Loucy (cell line): ENCODE results near the gene ING5.
A peak's percentile ranks its signal among the peaks of the same experiment; 100 is the strongest.

ENCODE experiments used
- H2AFZ ChIP-seq: fragments of 200-600 bp; sonication (generic); 2 replicates; pipeline ENCODE4 v1.6.0; 2016; ENCODE audit warnings: antibody characterized with exemption, mild to moderate bottlenecking, low read length, moderate library complexity
- H3F3A ChIP-seq: fragments of 200-600 bp; 2 replicates; pipeline ENCODE4 v1.6.0; 2016; ENCODE audit warnings: antibody characterized with exemption, low read depth, mild to moderate bottlenecking
- H3K27me3 ChIP-seq: fragments of 200-600 bp; sonication (generic); 2 replicates; pipeline ENCODE4 v1.6.1; 2014; ENCODE audit warnings: low read length, mild to moderate bottlenecking; ENCODE audit not compliant: insufficient read depth, poor library complexity, severe bottlenecking
- H3K36me3 ChIP-seq: fragments of 200-600 bp; sonication (generic); 2 replicates; pipeline ENCODE4 v1.6.1; 2016; ENCODE audit warnings: low read length; ENCODE audit not compliant: insufficient read depth
- H3K4me1 ChIP-seq: fragments of 200-600 bp; sonication (generic); 2 replicates; pipeline ENCODE4 v1.5.1; 2014; ENCODE audit warnings: low read length, mild to moderate bottlenecking; ENCODE audit not compliant: insufficient read depth, poor library complexity, severe bottlenecking
- H3K4me2 ChIP-seq: fragments of 200-600 bp; sonication (generic); 2 replicates; pipeline ENCODE4 v1.6.0; 2014; ENCODE audit warnings: antibody characterized with exemption, low read length, low read depth, mild to moderate bottlenecking; ENCODE audit not compliant: poor library complexity, severe bottlenecking
- H3K4me3 ChIP-seq: fragments of 200-600 bp; sonication (generic); 2 replicates; pipeline ENCODE4 v1.5.1; 2014; ENCODE audit warnings: low read length, mild to moderate bottlenecking, mixed read lengths; ENCODE audit not compliant: poor library complexity, severe bottlenecking
- H3K79me2 ChIP-seq: fragments of 200-600 bp; sonication (generic); 2 replicates; pipeline ENCODE4 v1.6.1; 2014; ENCODE audit warnings: low read length; ENCODE audit not compliant: insufficient read depth
- H3K9ac ChIP-seq: fragments of 200-600 bp; sonication (generic); 2 replicates; pipeline ENCODE4 v1.6.0; 2014; ENCODE audit warnings: mild to moderate bottlenecking, low read depth, low read length, moderate library complexity; ENCODE audit not compliant: poor library complexity, severe bottlenecking
- H3K9me2 ChIP-seq: fragments of 200-600 bp; sonication (generic); replicated peaks from 2 replicates; pipeline ENCODE4 v1.6.1; 2016; ENCODE audit warnings: low read depth, low read length, mixed read lengths
- H3K9me3 ChIP-seq: fragments of 200-600 bp; sonication (generic); 2 replicates; pipeline ENCODE4 v1.6.1; 2014; ENCODE audit warnings: mild to moderate bottlenecking, antibody characterized with exemption, low read length, low read depth; ENCODE audit not compliant: insufficient read depth
- H4K20me1 ChIP-seq: fragments of 200-600 bp; sonication (generic); 2 replicates; pipeline ENCODE4 v1.6.0; 2014; ENCODE audit warnings: antibody characterized with exemption, low read length, mild to moderate bottlenecking; ENCODE audit not compliant: insufficient read depth, poor library complexity, severe bottlenecking
- CTCF ChIP-seq: fragments of 200-600 bp; sonication (generic); conservative IDR thresholded peaks from 2 replicates; pipeline ENCODE4 v1.5.1; 2014; ENCODE audit warnings: mild to moderate bottlenecking, antibody characterized with exemption, low read length
- EZH2phosphoT487 ChIP-seq: fragments of 200-600 bp; IDR thresholded peaks from 2 replicates; pipeline ENCODE4 v1.6.1; 2018; ENCODE audit warnings: antibody characterized with exemption, mild to moderate bottlenecking, moderate library complexity, borderline replicate concordance

The ING5 gene

GRCh38 chr2:241690202-241690717 is 11.6 kb upstream of the ING5 start:
- peaks cover 6% of the 10 kb centered on the region for H4K20me1 ChIP-seq
- no peaks in the 10 kb centered on the region for H3K27me3 ChIP-seq
- no peaks in the 10 kb centered on the region for H3K9me2 ChIP-seq
- no peaks in the 10 kb centered on the region for H3F3A ChIP-seq
- H3K9ac ChIP-seq, result peak overlapping the region; percentile 36
- no peaks in the 10 kb centered on the region for H3K36me3 ChIP-seq
- H2AFZ ChIP-seq, result no peak overlapping the region
- no peaks in the 10 kb centered on the region for H3K9me3 ChIP-seq
- no peak for TF ChIP-seq EZH2phosphoT487
- TF ChIP-seq CTCF, result no peak
- H3K4me3 ChIP-seq, result no peak overlapping the region
- H3K4me1 ChIP-seq, result peaks cover 19% of the 10 kb centered on the region
- peak overlapping the region; percentile 97 for H3K4me2 ChIP-seq
- H3K79me2 ChIP-seq, result peaks cover 49% of the 10 kb centered on the region

GRCh38 chr2:241692448-241692847 is 9.4 kb upstream of the ING5 start:
- no peaks in the 10 kb centered on the region for H3K27me3 ChIP-seq
- H3K9ac ChIP-seq, result no peak overlapping the region
- H3K36me3 ChIP-seq, result no peaks in the 10 kb centered on the region
- no peak overlapping the region for H2AFZ ChIP-seq
- no peak overlapping the region for H3K4me2 ChIP-seq
- H3F3A ChIP-seq, result no peaks in the 10 kb centered on the region
- TF ChIP-seq EZH2phosphoT487 (no peak), CTCF (no peak)
- no peaks in the 10 kb centered on the region for H3K9me3 ChIP-seq
- peaks cover 6% of the 10 kb centered on the region for H4K20me1 ChIP-seq
- peaks cover 30% of the 10 kb centered on the region for H3K79me2 ChIP-seq
- no peaks in the 10 kb centered on the region for H3K9me2 ChIP-seq
- H3K4me1 ChIP-seq, result peaks cover 14% of the 10 kb centered on the region
- no peak overlapping the region for H3K4me3 ChIP-seq

GRCh38 chr2:241695651-241696050 is 6.2 kb upstream of the ING5 start:
- Histone ChIP-seq H3K4me2 (no peak overlapping the region), H3K4me1 (peaks cover 3% of the 10 kb centered on the region), H3F3A (no peaks in the 10 kb centered on the region), H3K4me3 (no peak overlapping the region), H3K79me2 (peaks cover 3% of the 10 kb centered on the region), H3K27me3 (no peaks in the 10 kb centered on the region), H3K36me3 (no peaks in the 10 kb centered on the region), H3K9ac (no peak overlapping the region), H4K20me1 (no peaks in the 10 kb centered on the region), H3K9me3 (no peaks in the 10 kb centered on the region), H3K9me2 (no peaks in the 10 kb centered on the region), H2AFZ (no peak overlapping the region)
- TF ChIP-seq CTCF, result no peak
- no peak for TF ChIP-seq EZH2phosphoT487
